ENCODE data around the gene OXLD1.
A peak's percentile ranks its signal among the peaks of the same experiment; 100 is the strongest.

Gene OXLD1

DNA sequence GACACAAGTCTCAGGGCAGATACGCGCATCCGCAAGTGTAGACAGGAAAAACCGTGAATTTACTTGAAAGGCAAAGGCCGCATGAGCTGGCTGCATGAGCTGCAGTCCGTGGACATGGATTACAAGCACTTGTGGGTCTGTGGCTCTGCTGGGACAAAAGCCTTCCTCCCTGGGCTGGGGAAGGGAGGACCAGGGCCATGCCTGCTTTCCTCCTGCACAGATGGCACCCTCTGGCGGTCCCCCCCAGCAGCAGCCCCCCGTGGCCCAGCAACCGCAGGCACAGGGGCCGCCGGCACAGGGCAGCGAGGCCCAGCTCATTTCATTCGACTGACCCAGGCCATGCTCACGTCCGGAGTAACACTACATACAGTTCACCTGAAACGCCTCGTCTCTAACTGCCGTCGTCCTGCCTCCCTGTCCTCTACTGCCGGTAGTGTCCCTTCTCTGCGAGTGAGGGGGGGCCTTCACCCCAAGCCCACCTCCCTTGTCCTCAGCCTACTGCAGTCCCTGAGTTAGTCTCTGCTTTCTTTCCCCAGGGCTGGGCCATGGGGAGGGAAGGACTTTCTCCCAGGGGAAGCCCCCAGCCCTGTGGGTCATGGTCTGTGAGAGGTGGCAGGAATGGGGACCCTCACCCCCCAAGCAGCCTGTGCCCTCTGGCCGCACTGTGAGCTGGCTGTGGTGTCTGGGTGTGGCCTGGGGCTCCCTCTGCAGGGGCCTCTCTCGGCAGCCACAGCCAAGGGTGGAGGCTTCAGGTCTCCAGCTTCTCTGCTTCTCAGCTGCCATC is 35.1 kb upstream of the OXLD1 start (continued):
- TF ChIP-seq ZNF324 (tag by site-specific recombination; IDR thresholded peaks at IDR 0.05) (no peak), GLIS2 (tag by site-specific recombination; IDR thresholded peaks at IDR 0.05) (peak; percentile 93), ZBTB48 (tag by site-specific recombination; IDR thresholded peaks at IDR 0.05) (peak; percentile 46; the same call in 1 of the 2 replicates), ZNF2 (tag by site-specific recombination; IDR thresholded peaks at IDR 0.05) (0 out of 2 replicates have a peak, but pooled peaks have one; percentile 10), ZNF19 (tag by site-specific recombination; IDR thresholded peaks at IDR 0.05; ENCODE audit: low read depth) (no peak), ZFP37 (tag by site-specific recombination; IDR thresholded peaks at IDR 0.05) (0 out of 2 replicates have a peak, but pooled peaks have one; percentile 35), ZNF561 (tag by site-specific recombination; IDR thresholded peaks at IDR 0.05; ENCODE audit: borderline replicate concordance) (peak; percentile 36; the same call in 1 of the 2 replicates), ZEB2 (tag by site-specific recombination; IDR thresholded peaks at IDR 0.05) (no peak; the same call in 1 of the 2 replicates), SCRT2 (tag by site-specific recombination; IDR thresholded peaks at IDR 0.05) (peak; percentile 38), ZBTB10 (tag by site-specific recombination; IDR thresholded peaks at IDR 0.05) (peak; percentile 67), ZNF140 (tag by site-specific recombination; IDR thresholded peaks at IDR 0.05) (no peak), TCF7L2 (IDR thresholded peaks at IDR 0.05; ENCODE audit: borderline replicate concordance, low read depth, low read length) (no peak)
- TF ChIP-seq, protein P1, sequence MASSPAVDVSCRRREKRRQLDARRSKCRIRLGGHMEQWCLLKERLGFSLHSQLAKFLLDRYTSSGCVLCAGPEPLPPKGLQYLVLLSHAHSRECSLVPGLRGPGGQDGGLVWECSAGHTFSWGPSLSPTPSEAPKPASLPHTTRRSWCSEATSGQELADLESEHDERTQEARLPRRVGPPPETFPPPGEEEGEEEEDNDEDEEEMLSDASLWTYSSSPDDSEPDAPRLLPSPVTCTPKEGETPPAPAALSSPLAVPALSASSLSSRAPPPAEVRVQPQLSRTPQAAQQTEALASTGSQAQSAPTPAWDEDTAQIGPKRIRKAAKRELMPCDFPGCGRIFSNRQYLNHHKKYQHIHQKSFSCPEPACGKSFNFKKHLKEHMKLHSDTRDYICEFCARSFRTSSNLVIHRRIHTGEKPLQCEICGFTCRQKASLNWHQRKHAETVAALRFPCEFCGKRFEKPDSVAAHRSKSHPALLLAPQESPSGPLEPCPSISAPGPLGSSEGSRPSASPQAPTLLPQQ (tag by site-specific recombination; IDR thresholded peaks at IDR 0.05): 0 out of 2 replicates have a peak, but pooled peaks have one; percentile 37

GRCh38 chr17:81700353-81701287 is 34.2 kb upstream of the OXLD1 start:
- ChIA-PET CTCF (interaction anchor here (0.9 kb wide), 1 partner anchor 16 kb away, joined by 4 read pairs; the partner anchor contains the start of genes ARL16 and HGS), POLR2A (interaction anchor here (0.5 to 4.0 kb wide), 7 partner anchors 11 to 25 kb away, joined by 3 to 109 read pairs (median 4); partner anchors contain the start of genes ARL16, HGS and SLC25A10)
- Histone ChIP-seq H3K27ac (ENCODE audit: extremely low read depth, low read depth, low read length) (peak overlapping the region; percentile 97), H3K36me3 (ENCODE audit: control insufficient read depth in 2 of 2, insufficient read depth in 1 of 2, low read length in 2 of 2) (peaks cover 45 to 81% of the 10 kb centered on the region in 2 experiments), H3K4me1 (ENCODE audit: control insufficient read depth, insufficient read depth, low read length) (peaks cover 6% of the 10 kb centered on the region; the same call in 1 of the 2 replicates), H3K9me3 (ENCODE audit: control insufficient read depth, insufficient read depth, low read depth, low read length) (no peaks in the 10 kb centered on the region), H3K4me3 (ENCODE audit: low read depth, low read length) (no peak overlapping the region)
- TF ChIP-seq, protein P2, sequence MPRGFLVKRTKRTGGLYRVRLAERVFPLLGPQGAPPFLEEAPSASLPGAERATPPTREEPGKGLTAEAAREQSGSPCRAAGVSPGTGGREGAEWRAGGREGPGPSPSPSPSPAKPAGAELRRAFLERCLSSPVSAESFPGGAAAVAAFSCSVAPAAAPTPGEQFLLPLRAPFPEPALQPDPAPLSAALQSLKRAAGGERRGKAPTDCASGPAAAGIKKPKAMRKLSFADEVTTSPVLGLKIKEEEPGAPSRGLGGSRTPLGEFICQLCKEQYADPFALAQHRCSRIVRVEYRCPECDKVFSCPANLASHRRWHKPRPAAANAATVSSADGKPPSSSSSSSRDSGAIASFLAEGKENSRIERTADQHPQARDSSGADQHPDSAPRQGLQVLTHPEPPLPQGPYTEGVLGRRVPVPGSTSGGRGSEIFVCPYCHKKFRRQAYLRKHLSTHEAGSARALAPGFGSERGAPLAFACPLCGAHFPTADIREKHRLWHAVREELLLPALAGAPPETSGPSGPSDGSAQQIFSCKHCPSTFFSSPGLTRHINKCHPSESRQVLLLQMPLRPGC (tag by site-specific recombination; IDR thresholded peaks at IDR 0.05): no peak
- TF ChIP-seq GLIS1 (tag by site-specific recombination; IDR thresholded peaks at IDR 0.05) (peak; percentile 5; the same call in 1 of the 2 replicates), ZNF423 (tag by site-specific recombination; IDR thresholded peaks at IDR 0.05) (peak; percentile 39; the same call in 1 of the 2 replicates), SP7 (tag by site-specific recombination; IDR thresholded peaks at IDR 0.05) (0 out of 2 replicates have a peak, but pooled peaks have one; percentile 7), ZNF639 (tag by site-specific recombination; IDR thresholded peaks at IDR 0.05) (no peak), ZIC2 (tag by site-specific recombination; IDR thresholded peaks at IDR 0.05) (peak; percentile 90), GLIS2 (tag by site-specific recombination; IDR thresholded peaks at IDR 0.05) (peak; percentile 66)
